ENCODE results near the gene GUCY1A2. TPM values are rescaled to one million over a fixed set of nuclear protein-coding genes. Genes with fewer than 3 reads are reported as not detected.

Gene GUCY1A2
- total and polyA plus RNA-seq, 2 donors (not counting 1 experiment from before 2014, with no cell fraction given) = not detected

GRCh38 chr11:106858200-106858599 lies 160.1 kb downstream of the GUCY1A2 start:
- Mint-ChIP-seq H3K4me1 (no peaks in the 10 kb centered on the region), H3K9me3 (ENCODE audit: insufficient read depth) (peaks cover 9% of the 10 kb centered on the region), H3K4me3 (no peak overlapping the region), H3K27ac (no peak overlapping the region), H3K27me3 (no peaks in the 10 kb centered on the region)
- H3K27me3 ChIP-seq (replicated peaks in 1 of 4; ENCODE audit: control extremely low read depth in 1 of 4, control insufficient read depth in 3 of 4, insufficient read depth in 4 of 4, low read length in 3 of 4) = no peaks in the 10 kb centered on the region
- DNase-seq (no peak), ATAC-seq (ENCODE audit: low read depth) (no peak)
- no peaks in the 10 kb centered on the region for H3K4me1 ChIP-seq (ENCODE audit: control insufficient read depth in 2 of 2, insufficient read depth in 2 of 2, low read length in 2 of 2)
- ChIA-PET POLR2A (no interaction called here), CTCF (no interaction called here)
- intact Hi-C loops (cut with micrococcal nuclease) = no loop called here
- H3K27ac ChIP-seq (ENCODE audit: low read length in 2 of 2) = no peak overlapping the region
- H3K9me3 ChIP-seq (ENCODE audit: control extremely low read depth in 1 of 3, control insufficient read depth in 2 of 3, insufficient read depth in 1 of 3, low read length in 2 of 3) = peaks cover 0 to 17% (median 0%) of the 10 kb centered on the region in 3 donors
- H3K4me2 ChIP-seq (replicated peaks; ENCODE audit: low read depth, low read length, poor library complexity, severe bottlenecking) = no peak overlapping the region
- TF ChIP-seq, protein P1, sequence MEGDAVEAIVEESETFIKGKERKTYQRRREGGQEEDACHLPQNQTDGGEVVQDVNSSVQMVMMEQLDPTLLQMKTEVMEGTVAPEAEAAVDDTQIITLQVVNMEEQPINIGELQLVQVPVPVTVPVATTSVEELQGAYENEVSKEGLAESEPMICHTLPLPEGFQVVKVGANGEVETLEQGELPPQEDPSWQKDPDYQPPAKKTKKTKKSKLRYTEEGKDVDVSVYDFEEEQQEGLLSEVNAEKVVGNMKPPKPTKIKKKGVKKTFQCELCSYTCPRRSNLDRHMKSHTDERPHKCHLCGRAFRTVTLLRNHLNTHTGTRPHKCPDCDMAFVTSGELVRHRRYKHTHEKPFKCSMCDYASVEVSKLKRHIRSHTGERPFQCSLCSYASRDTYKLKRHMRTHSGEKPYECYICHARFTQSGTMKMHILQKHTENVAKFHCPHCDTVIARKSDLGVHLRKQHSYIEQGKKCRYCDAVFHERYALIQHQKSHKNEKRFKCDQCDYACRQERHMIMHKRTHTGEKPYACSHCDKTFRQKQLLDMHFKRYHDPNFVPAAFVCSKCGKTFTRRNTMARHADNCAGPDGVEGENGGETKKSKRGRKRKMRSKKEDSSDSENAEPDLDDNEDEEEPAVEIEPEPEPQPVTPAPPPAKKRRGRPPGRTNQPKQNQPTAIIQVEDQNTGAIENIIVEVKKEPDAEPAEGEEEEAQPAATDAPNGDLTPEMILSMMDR (IDR thresholded peaks at IDR 0.05) = no peak
- H3K79me2 ChIP-seq (ENCODE audit: control insufficient read depth, insufficient read depth, low read length) = no peaks in the 10 kb centered on the region
- no peak overlapping the region for H3K9ac ChIP-seq (ENCODE audit: low read length)
- no peak overlapping the region for H3K4me3 ChIP-seq (ENCODE audit: control extremely low read depth in 1 of 5, extremely low read depth in 1 of 5, insufficient read depth in 1 of 5, low read depth in 2 of 5, low read length in 4 of 5)
- no peaks in the 10 kb centered on the region for H3K36me3 ChIP-seq (replicated peaks in 1 of 2; ENCODE audit: control extremely low read depth in 1 of 2, control insufficient read depth in 1 of 2, extremely low read depth in 1 of 2, insufficient read depth in 2 of 2, low read length in 1 of 2)
- H2AFZ ChIP-seq (ENCODE audit: insufficient read depth, low read depth, low read length, poor library complexity, severe bottlenecking) = no peak overlapping the region
- no peaks in the 10 kb centered on the region for H4K20me1 ChIP-seq (ENCODE audit: control insufficient read depth, insufficient read depth, low read length, poor library complexity, severe bottlenecking)

DNA sequence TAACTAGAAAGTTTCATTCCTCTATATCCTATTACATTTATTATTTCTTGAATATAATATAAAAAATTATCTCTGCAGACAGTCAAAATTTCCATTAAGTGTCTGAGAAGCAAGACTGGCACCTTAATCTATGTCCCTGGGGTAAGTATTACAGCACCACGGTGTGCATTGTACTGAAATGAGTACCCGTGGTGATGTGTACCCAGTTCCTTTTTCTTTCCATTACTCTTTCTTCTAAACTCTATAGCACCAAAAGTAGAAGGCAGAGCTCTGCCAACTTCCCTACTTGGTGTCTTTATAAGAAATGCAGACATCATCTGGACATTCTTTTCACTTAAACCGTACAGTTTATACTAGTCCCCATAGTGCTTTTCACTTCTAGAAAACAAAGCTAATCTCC lies 161.7 kb downstream of the GUCY1A2 start:
- TF ChIP-seq, protein P1 (IDR thresholded peaks at IDR 0.05) = no peak
- TF ChIP-seq EZH2 (IDR thresholded peaks at IDR 0.05; ENCODE audit: borderline replicate concordance, insufficient read depth, low read depth, low read length, poor library complexity, severe bottlenecking) = no peak
- no peaks in the 10 kb centered on the region for H3K36me3 ChIP-seq (replicated peaks in 1 of 2; ENCODE audit: control extremely low read depth in 1 of 2, control insufficient read depth in 1 of 2, extremely low read depth in 1 of 2, insufficient read depth in 2 of 2, low read length in 1 of 2)
- H3K4me1 ChIP-seq (ENCODE audit: control insufficient read depth in 2 of 2, insufficient read depth in 2 of 2, low read length in 2 of 2) = no peaks in the 10 kb centered on the region
- H3K9me3 ChIP-seq (ENCODE audit: control extremely low read depth in 1 of 3, control insufficient read depth in 2 of 3, insufficient read depth in 1 of 3, low read length in 2 of 3) = peaks cover 0 to 17% (median 0%) of the 10 kb centered on the region in 3 donors
- no peak overlapping the region for H3K9ac ChIP-seq (ENCODE audit: low read length)
- no CpG with 5 or more reads among the region's 3 CpGs for WGBS (ENCODE audit: insufficient coverage)
- DNase-seq (no peak), ATAC-seq (ENCODE audit: low read depth) (no peak)
- Mint-ChIP-seq H3K4me3 (no peak overlapping the region), H3K9me3 (ENCODE audit: insufficient read depth) (peaks cover 12% of the 10 kb centered on the region), H3K27me3 (no peaks in the 10 kb centered on the region), H3K27ac (no peak overlapping the region), H3K4me1 (no peaks in the 10 kb centered on the region)
- intact Hi-C loops (cut with micrococcal nuclease) = no loop called here
- no peak overlapping the region for H3K4me2 ChIP-seq (replicated peaks; ENCODE audit: low read depth, low read length, poor library complexity, severe bottlenecking)
- H3K79me2 ChIP-seq (ENCODE audit: control insufficient read depth, insufficient read depth, low read length) = no peaks in the 10 kb centered on the region
- POLR2A ChIA-PET = no interaction called here
- H3K27ac ChIP-seq (ENCODE audit: low read length in 2 of 2) = no peak overlapping the region
- H3K27me3 ChIP-seq (replicated peaks in 1 of 4; ENCODE audit: control extremely low read depth in 1 of 4, control insufficient read depth in 3 of 4, insufficient read depth in 4 of 4, low read length in 3 of 4) = no peaks in the 10 kb centered on the region
- H3K4me3 ChIP-seq (ENCODE audit: control extremely low read depth in 1 of 5, extremely low read depth in 1 of 5, insufficient read depth in 1 of 5, low read depth in 2 of 5, low read length in 4 of 5) = no peak overlapping the region
- H2AFZ ChIP-seq (ENCODE audit: insufficient read depth, low read depth, low read length, poor library complexity, severe bottlenecking) = no peak overlapping the region
- H4K20me1 ChIP-seq (ENCODE audit: control insufficient read depth, insufficient read depth, low read length, poor library complexity, severe bottlenecking) = no peaks in the 10 kb centered on the region
- CTCF ChIA-PET = no interaction called here

Measured in B cell (primary cell).